Ovary (tissue), 3 donors: ENCODE data around the gene AFAP1L2.

ENCODE experiments used
- CTCF ChIP-seq, 3 donors: fragments of 450-650 bp in 2 of 3; fragments of 200-600 bp in 1 of 3; IDR thresholded peaks; one replicate each; pipeline versions ENCODE4 v1.5.1 to v1.8.0; 2016 to 2022; ENCODE audit warnings: antibody characterized with exemption in 3 of 3, mild to moderate bottlenecking in 1 of 3
- EP300 ChIP-seq: sonication (generic); formaldehyde crosslinking; IDR thresholded peaks from one replicate; pipeline ENCODE4 v1.6.1; 2017; ENCODE audit warnings: antibody characterized with exemption
- donor health status: DM: no; HTN: no; CAD: no.

- TF ChIP-seq CTCF (IDR thresholded peaks at IDR 0.05) (no peak), EP300 (no peak)
Observed at GRCh38 chr10:114279289-114279688, 125.0 kb downstream of the AFAP1L2 start.
